ENCODE measurements around the gene PHF2.

The PHF2 gene

DNA sequence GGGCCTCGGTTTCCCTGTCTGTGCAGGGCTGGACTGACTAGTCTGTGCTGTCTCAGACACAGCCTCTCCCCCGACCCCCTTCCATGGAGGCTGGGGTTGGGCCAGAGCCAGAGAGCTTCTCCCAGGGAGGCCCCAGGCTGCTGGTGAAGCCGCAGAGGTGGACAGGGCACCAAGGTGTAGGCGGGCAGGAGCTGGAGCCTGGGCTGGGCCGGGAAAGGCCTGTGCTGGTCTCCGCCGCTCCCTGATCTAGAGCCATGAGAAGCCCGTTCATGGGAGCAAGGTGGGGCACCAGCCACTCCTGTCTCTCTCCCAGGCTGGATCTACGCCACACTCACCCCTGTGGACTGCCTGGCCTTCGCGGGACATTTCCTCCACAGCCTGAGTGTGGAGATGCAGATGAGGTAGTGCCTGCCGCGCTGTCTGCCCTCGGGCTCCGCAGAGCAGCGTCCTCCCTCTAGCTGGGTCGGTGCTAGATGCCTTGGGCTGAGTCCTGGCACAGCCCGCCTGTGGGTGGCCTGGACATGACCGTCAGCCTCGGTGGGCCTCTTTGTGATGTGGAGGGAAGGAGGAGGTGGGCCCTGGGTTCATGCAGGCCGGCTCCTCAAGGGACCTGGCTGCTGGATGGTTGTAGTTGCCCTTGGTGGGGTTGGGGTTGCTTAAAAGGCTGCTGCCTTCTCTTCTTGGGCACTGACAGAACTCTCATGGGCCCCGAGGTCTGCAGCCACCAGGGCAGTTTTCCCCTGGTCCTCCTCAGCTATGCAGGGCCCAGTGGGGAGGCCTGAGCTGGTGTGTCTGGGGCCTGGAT, 79.4 kb downstream of the PHF2 start:
- no peaks in the 10 kb centered on the region for H3K4me1 ChIP-seq
- H3K9me3 ChIP-seq = no peaks in the 10 kb centered on the region
- DNase-seq = peak in 1 of 2 donors; percentile 59
- peaks cover 70 to 98% (median 94%) of the 10 kb centered on the region in 3 donors for H3K36me3 ChIP-seq
- no peak overlapping the region for H3K4me3 ChIP-seq
- TF ChIP-seq, protein P1, sequence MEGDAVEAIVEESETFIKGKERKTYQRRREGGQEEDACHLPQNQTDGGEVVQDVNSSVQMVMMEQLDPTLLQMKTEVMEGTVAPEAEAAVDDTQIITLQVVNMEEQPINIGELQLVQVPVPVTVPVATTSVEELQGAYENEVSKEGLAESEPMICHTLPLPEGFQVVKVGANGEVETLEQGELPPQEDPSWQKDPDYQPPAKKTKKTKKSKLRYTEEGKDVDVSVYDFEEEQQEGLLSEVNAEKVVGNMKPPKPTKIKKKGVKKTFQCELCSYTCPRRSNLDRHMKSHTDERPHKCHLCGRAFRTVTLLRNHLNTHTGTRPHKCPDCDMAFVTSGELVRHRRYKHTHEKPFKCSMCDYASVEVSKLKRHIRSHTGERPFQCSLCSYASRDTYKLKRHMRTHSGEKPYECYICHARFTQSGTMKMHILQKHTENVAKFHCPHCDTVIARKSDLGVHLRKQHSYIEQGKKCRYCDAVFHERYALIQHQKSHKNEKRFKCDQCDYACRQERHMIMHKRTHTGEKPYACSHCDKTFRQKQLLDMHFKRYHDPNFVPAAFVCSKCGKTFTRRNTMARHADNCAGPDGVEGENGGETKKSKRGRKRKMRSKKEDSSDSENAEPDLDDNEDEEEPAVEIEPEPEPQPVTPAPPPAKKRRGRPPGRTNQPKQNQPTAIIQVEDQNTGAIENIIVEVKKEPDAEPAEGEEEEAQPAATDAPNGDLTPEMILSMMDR (IDR thresholded peaks at IDR 0.05) = no peak
- no peaks in the 10 kb centered on the region for H3K27me3 ChIP-seq
- intact Hi-C loops (cut with DNase I; ENCODE audit: low total_unique reads) = no loop called here
- no peak overlapping the region for H3K27ac ChIP-seq

DNA sequence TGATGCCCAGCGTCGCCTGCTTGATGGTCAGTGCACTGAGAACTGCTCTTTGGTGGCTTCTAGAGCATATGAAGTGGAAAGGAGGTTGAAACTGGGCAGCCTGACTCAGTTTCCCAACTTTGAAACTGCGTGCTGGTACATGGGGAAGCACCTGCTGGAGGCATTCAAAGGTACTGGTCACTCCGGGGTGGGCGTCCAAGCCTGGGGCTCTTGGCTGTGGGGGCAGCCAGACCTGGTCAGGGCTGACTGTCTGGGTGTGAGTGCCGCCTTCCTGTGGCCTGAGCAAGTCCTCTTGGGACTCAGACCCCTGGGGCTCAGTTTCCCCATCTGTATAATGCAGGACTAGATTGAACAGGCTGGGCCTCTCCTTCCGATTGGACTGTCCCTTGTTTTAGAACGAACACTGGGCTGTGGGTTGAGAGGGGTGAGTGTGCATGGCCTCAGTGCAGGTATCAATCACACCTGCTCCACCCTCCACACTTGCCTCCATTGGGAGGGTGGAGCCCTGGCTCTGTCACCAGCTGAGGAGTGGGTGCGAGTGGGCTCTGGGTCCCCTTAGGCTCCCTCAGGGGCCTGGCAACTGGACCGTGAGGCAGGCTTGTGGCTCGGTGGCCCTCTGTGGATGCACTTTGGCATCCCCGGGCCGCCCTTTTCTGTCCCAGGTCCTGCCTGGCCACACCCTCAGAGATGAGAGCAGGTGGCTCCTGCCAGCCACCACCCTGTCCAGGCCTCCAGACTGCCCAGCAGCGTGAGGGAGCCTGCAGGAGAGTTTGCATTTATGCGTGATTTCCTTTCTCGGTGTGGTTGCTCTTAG, 80.2 kb downstream of the PHF2 start:
- peak; percentile 13 to 54 for DNase-seq
- intact Hi-C loops (cut with DNase I; ENCODE audit: low total_unique reads) = no loop called here
- H3K4me1 ChIP-seq = no peaks in the 10 kb centered on the region
- H3K9me3 ChIP-seq = no peaks in the 10 kb centered on the region
- no peak overlapping the region for H3K4me3 ChIP-seq
- TF ChIP-seq, protein P1 (IDR thresholded peaks at IDR 0.05) = no peak
- H3K36me3 ChIP-seq = peaks cover 62 to 96% (median 85%) of the 10 kb centered on the region in 3 donors
- no peak overlapping the region for H3K27ac ChIP-seq
- H3K27me3 ChIP-seq = no peaks in the 10 kb centered on the region

DNA sequence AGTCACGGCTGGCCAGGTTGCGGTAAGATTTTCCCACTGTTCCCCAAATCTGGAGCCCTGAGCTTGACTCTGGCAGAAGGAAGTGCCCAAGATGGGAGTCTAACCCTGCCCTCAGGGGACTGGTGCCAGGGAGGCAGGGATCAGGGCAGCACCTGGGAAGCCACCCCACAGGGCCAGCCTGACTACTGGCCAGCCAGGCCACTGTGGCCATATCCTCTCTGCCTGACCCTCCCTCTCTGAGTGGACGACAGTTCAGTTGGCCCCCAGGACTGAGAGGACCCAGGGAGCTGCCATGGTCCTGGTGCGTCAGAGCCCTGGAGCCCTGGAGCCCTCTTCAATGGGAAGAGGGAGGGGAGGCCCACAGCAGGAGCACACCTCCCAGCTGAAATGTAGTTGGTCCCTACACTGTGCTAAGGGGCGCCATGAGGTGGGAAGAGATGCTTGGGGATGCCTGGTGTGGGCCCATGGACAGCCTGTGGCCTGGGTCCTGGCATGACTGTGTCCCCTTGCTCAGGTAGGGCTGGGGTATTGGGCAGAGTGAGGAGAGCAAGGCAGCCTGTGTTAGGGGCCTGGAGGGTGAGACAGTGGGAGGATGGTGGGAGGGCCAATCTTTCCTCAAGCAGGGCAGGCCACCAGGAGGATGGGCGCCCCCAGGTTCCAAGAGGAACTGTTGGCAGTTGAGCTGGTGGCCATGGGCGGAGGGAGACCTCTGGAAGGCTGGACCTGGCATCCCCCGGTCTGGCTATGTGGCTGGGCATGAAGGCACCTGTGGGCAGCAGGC, 81.1 kb downstream of the PHF2 start:
- H3K36me3 ChIP-seq = peaks cover 59 to 92% (median 86%) of the 10 kb centered on the region in 3 donors
- TF ChIP-seq, protein P1 (IDR thresholded peaks at IDR 0.05) = no peak
- H3K27ac ChIP-seq = no peak overlapping the region
- no peak overlapping the region for H3K4me3 ChIP-seq
- H3K9me3 ChIP-seq = no peaks in the 10 kb centered on the region
- DNase-seq = peak; percentile 9 to 56
- no peaks in the 10 kb centered on the region for H3K4me1 ChIP-seq
- intact Hi-C loops (cut with DNase I; ENCODE audit: low total_unique reads) = no loop called here
- no peaks in the 10 kb centered on the region for H3K27me3 ChIP-seq

DNA sequence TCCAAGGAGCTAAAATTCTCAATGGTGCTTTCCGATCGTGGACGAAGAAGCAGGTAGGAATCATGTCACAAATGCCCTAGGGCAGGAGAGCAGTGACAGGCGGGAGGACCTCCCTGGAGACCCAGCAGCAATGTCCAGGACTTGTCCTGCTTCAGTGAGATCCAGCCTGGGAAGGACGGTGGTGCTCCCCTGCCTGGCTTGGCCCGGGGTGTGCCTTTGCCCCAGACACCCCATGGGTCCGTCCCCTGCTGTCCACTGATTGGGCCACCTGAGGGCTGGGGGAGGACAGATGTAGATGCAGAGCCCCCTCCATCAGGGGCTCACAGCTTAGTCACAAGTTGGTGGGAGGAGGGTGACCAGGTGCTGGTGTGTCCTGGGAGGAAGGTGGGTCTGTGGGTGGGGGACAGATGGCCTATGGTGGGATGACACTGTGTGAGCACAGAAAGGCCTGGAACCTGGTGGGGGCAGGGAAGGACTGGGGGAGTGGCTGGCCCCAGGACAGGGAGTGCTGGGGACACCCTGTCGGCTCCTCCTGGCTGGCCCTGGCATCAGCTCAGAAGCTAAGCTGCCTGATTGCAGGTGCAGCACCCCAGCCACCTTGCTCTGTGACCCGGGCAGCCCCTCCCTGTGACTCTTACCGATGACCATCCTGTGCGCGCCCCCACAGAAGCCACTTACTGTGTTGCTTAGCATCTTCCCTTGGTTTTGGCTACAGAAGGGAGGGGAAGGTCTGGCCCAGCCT, 82.0 kb downstream of the PHF2 start:
- Histone ChIP-seq H3K27me3 (no peaks in the 10 kb centered on the region), H3K4me3 (no peak overlapping the region), H3K9me3 (no peaks in the 10 kb centered on the region), H3K27ac (no peak overlapping the region), H3K36me3 (peaks cover 57 to 92% (median 86%) of the 10 kb centered on the region in 3 donors), H3K4me1 (no peaks in the 10 kb centered on the region)
- TF ChIP-seq, protein P1 (IDR thresholded peaks at IDR 0.05) = no peak
- intact Hi-C loops (cut with DNase I; ENCODE audit: low total_unique reads) = no loop called here
- peak; percentile 13 to 47 for DNase-seq

Data from tibial artery (tissue), 4 donors.